Raji (cell line): ENCODE measurements around the gene CIT.

Source experiments
- POLR2A ChIP-seq: IDR thresholded peaks from 2 replicates; pipeline ENCODE4 v1.6.1; 2011; ENCODE audit warnings: low read depth, low read length, control low read depth; ENCODE audit not compliant: insufficient read depth

The CIT gene

DNA sequence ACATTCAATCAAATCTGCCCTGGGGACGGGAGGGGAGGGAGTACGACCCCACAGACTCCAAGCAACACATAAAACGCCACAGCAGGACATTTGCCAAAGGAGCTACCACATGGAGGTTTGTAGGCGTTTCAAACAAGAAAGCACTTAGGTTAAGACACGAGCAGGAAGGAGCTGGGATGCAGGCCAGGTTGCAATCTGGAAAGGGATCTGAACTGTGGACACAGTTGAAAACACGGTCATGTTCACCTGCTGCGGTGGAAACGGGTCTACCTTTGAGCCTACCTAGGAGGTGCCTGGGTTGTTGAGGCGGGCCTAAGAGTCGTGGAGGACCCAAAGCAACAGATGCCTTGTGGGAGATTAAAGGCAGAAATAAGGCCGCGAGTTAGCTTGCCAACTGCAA is 190.8 kb downstream of the CIT start:
- no peak for TF ChIP-seq POLR2A

DNA sequence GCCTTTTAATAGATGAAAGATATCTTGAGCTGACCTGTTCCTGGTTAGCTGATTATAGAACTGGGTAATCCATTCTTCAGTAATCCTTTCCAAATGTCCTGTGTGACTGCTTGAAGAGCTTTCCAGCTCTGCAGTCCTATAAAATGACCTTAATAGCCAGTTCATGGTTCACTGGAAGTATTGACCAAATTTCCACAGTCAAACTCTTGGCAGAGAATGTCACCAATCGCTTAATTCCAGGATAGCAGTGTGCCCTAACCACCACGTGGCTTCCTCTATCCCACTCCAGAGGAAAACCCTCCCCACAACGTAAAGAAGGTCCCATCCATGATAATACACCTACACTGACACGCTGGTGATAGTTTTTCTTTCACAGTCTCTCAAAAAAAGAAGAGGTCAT is 191.7 kb downstream of the CIT start:
- no peak for TF ChIP-seq POLR2A

- no peak for TF ChIP-seq POLR2A
Measured at GRCh38 chr12:119684711-119685369, 192.3 kb downstream of the CIT start.

GRCh38 chr12:119683816-119684215 is 193.3 kb downstream of the CIT start:
- TF ChIP-seq POLR2A = no peak

GRCh38 chr12:119683413-119683812 is 193.7 kb downstream of the CIT start:
- TF ChIP-seq POLR2A = no peak

- no peak for TF ChIP-seq POLR2A
Measured at GRCh38 chr12:119682639-119683252, 194.4 kb downstream of the CIT start.

- no peak for TF ChIP-seq POLR2A
Measured at GRCh38 chr12:119681728-119682638, 195.1 kb downstream of the CIT start.

DNA sequence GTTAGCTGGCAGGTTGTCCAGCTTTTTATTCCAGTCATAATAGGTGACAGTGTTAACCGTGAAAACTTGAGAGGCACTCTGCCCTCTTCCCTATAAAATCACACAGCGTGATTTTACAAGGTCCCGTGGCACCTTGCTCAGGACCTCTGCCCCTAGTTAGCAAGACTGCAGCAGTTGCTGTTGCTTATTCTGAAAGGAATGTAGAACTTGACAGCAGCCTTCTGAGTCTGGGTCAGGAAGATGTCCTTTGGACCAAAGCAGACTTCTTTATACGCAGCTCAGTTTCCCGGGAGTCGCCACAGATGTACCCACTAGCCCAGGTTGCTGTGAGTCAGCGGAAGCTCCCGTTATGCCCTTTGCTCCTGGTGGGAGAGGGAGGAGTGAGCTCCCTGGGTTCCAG is 196.0 kb downstream of the CIT start:
- no peak for TF ChIP-seq POLR2A

GRCh38 chr12:119679490-119679889 is 197.6 kb downstream of the CIT start:
- no peak for TF ChIP-seq POLR2A

GRCh38 chr12:119679081-119679480 is 198.0 kb downstream of the CIT start:
- no peak for TF ChIP-seq POLR2A

- TF ChIP-seq POLR2A = no peak
Measured at GRCh38 chr12:119678459-119678858, 198.7 kb downstream of the CIT start.

DNA sequence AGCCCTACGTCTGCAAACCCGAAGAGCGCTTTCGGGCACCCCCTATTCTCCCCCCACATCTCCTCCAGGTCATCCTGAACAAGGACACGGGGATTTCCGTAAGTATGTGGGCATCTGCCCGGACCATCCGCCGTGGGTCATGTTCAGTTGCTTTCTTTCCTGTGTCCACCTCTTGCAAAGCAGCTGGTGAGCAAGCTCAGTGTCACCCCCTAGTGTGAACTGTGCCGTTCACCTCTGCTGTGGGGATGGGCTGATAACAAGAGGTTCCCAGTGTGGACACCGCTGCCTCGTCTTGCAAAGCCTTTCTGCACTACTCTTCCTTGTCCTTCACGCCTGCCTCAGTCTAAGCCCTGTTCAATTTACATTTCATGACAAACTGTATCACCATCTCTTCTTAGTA is 200.5 kb downstream of the CIT start:
- TF ChIP-seq POLR2A = no peak

DNA sequence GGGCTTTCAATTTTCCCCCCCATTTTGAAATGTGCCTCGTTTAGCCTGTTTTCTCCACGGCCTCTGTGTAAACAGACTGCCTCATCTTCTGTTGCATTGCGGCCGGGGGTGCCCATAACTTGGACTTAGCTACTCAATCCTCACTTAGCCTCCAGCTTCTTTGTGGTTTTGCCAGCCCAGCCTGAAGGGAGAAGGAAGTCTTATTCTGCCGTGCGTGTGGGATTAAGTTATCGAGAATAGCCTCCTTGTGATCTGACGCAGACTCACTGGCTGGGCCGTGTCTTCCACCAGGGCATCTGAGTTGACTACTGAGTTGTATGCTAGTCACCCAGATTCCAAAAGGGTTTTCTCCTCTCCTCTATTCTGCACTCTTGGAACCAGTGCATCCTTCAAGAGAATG is 201.1 kb downstream of the CIT start:
- no peak for TF ChIP-seq POLR2A

GRCh38 chr12:119674560-119674959 is 202.6 kb downstream of the CIT start:
- TF ChIP-seq POLR2A = no peak

DNA sequence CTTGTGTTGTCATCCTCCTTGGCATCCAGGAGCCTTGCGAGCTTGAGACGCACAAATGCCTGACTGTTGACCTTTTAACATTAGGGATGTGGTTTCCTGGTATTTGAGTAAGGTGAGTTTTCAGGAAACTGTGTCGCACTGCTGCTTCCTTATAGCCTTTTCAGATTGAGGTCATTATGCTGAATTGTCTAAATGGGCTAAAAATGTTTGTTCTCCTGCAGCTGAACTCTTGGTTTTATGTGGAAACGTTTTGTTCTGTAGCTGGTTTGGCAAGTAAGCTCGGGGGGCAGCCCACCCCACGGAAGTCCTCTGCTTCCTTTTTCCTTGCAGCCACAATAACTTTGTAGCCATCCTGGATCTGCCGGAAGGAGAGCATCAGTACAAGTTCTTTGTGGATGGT is 203.5 kb downstream of the CIT start:
- no peak for TF ChIP-seq POLR2A

DNA sequence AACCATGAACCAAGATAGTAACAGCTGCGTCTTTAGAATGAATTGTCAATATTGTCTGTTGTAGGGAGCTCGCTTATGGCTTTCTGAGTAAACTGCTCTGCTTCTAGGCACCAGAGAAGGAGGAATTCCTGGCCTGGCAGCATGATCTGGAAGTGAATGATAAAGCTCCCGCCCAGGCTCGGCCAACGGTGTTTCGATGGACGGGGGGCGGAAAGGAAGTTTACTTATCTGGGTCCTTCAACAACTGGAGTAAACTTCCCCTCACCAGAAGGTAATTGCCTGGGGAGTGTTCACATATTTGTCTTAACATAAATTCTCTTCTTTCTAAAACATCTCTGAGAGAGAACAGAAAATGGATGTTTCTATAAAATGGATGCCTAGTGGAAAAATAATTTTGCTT is 204.9 kb downstream of the CIT start:
- TF ChIP-seq POLR2A = no peak
